T-helper 1 cell treated with Interleukin-12 subunit alpha and Interleukin-12 subunit beta and Interleukin-4 antibody, amounts not matched to agents 30 ng/mL and 1 ng/mL, for 36 hours (primary cell): ENCODE data around the gene LAMTOR2. TPM values are rescaled to one million over a fixed set of nuclear protein-coding genes. Genes with fewer than 3 reads are reported as not detected.
"Not testable (repeated sequence)": the region's sequence is repeated elsewhere in the genome, so short reads cannot be mapped to it uniquely, and the experiment has no call there.

ENCODE experiments used
- intact Hi-C: fragments of 100-400 bp; cut with micrococcal nuclease; formaldehyde crosslinking; loops from one replicate; pipeline ENCODE4 v1.15.1; 2024
- total RNA-seq: library from RNA; stranded (reverse); gene quantifications from 2 replicates; pipeline ENCODE4 v1.2.3, GENCODE V29; 2022

The LAMTOR2 gene
- total RNA-seq, 1 donor from 2014 or later = 62.0 TPM

GRCh38 chr1:156051011-156051725 is 3.4 kb upstream of the LAMTOR2 start:
- intact Hi-C loops = loop anchor here (5.0 to 10.0 kb wide), 2 partner anchors 776 to 809 kb away; partner anchors contain the start of genes CLK2 and HCN3

GRCh38 chr1:156052862-156053767 is 1.5 kb upstream of the LAMTOR2 start:
- intact Hi-C loops = loop anchor here (1.0 to 10.0 kb wide), 3 partner anchors 308 to 811 kb away; partner anchors contain the start of genes CLK2 and HCN3

- intact Hi-C loops = loop anchor here (1.0 to 10.0 kb wide), 23 partner anchors 12 to 1080 kb away; partner anchors contain the start of genes ARHGEF2, CCT3, CKS1B and CLK2
These were observed 648 bp upstream of the LAMTOR2 start, which contains the start of gene UBQLN4 for GRCh38 chr1:156053768-156054499. TSS of gene UBQLN4 (minus strand) at chr1:156053798. CDS start at chr1:156053701, 97 bp downstream.

GRCh38 chr1:156055281-156056048 is 883 bp downstream of the LAMTOR2 start:
- intact Hi-C loops = loop anchor here (2.0 to 10.0 kb wide), 2 partner anchors 71 to 781 kb away; partner anchors contain the start of genes CLK2 and HCN3

GRCh38 chr1:156056326-156056849 is 1.8 kb downstream of the LAMTOR2 start:
- intact Hi-C loops = loop anchor here (10.0 kb wide), 1 partner anchor 782 kb away; the partner anchor contains the start of genes CLK2 and HCN3

- intact Hi-C loops = no loop called here
These were observed 6.5 kb downstream of the LAMTOR2 start, which contains the start of gene RAB25 for GRCh38 chr1:156060937-156061636. TSS of gene RAB25 (plus strand) at chr1:156061160. CDS start at chr1:156061401, 241 bp downstream.

- intact Hi-C loops = no loop called here
These were observed 7.6 kb downstream of the LAMTOR2 start for GRCh38 chr1:156062189-156062588.

GRCh38 chr1:156063997-156064285 is 9.4 kb downstream of the LAMTOR2 start:
- intact Hi-C loops = no loop called here

GRCh38 chr1:156064615-156065014 is 10.0 kb downstream of the LAMTOR2 start:
- intact Hi-C loops = no loop called here

GRCh38 chr1:156065212-156065611 is 10.6 kb downstream of the LAMTOR2 start:
- intact Hi-C loops = no loop called here

- intact Hi-C loops = loop anchor here (1.0 kb wide), 6 partner anchors 12 to 132 kb away; partner anchors contain the start of genes KHDC4 and LAMTOR2
These were observed 11.3 kb downstream of the LAMTOR2 start for GRCh38 chr1:156065871-156066270.

- intact Hi-C loops = no loop called here
These were observed 12.7 kb downstream of the LAMTOR2 start for GRCh38 chr1:156067262-156067661.

- intact Hi-C loops = no loop called here
These were observed 15.2 kb downstream of the LAMTOR2 start for GRCh38 chr1:156069490-156070455.

GRCh38 chr1:156070548-156070947 is 16.0 kb downstream of the LAMTOR2 start:
- intact Hi-C loops = no loop called here

- intact Hi-C loops = not testable (repeated sequence)
These were observed 16.8 kb downstream of the LAMTOR2 start for GRCh38 chr1:156071332-156071816.

GRCh38 chr1:156072251-156072650 is 17.7 kb downstream of the LAMTOR2 start:
- intact Hi-C loops = no loop called here

GRCh38 chr1:156073110-156073687 is 18.6 kb downstream of the LAMTOR2 start:
- intact Hi-C loops = no loop called here

GRCh38 chr1:156073740-156074139 is 19.2 kb downstream of the LAMTOR2 start:
- intact Hi-C loops = no loop called here
